Osteocyte (in vitro differentiated cells): ENCODE measurements around the gene SUPT4H1. TPM values are rescaled to one million over a fixed set of nuclear protein-coding genes. Genes with fewer than 3 reads are reported as not detected.
A peak's percentile ranks its signal among the peaks of the same experiment; 100 is the strongest.

Experiments used
- DNase-seq: peaks from one replicate; pipeline ENCODE4 v3.0.0; 2021; ENCODE audit warnings: mixed read lengths; ENCODE audit not compliant: unreplicated experiment; ENCODE audit errors: extremely low spot score
- H3K27ac Mint-ChIP-seq: one replicate; pipeline ENCODE4 v1.8.0; 2021; ENCODE audit warnings: mild to moderate bottlenecking, mixed read lengths; ENCODE audit not compliant: unreplicated experiment
- H3K27me3 Mint-ChIP-seq: one replicate; pipeline ENCODE4 v1.8.0; 2021; ENCODE audit warnings: mixed read lengths; ENCODE audit not compliant: unreplicated experiment
- H3K36me3 Mint-ChIP-seq: one replicate; pipeline ENCODE4 v1.8.0; 2021; ENCODE audit warnings: mixed read lengths; ENCODE audit not compliant: unreplicated experiment
- H3K4me1 Mint-ChIP-seq: one replicate; pipeline ENCODE4 v1.8.0; 2021; ENCODE audit warnings: mixed read lengths; ENCODE audit not compliant: unreplicated experiment
- H3K4me3 Mint-ChIP-seq: one replicate; pipeline ENCODE4 v1.8.0; 2021; ENCODE audit warnings: mild to moderate bottlenecking, moderate library complexity, mixed read lengths; ENCODE audit not compliant: unreplicated experiment
- H3K9me3 Mint-ChIP-seq: one replicate; pipeline ENCODE4 v1.8.0; 2021; ENCODE audit warnings: mixed read lengths; ENCODE audit not compliant: unreplicated experiment
- microRNA-seq: library from miRNA; unstranded; fragments of <30 nt; microRNA quantifications from one replicate; pipeline ENCODE4 v1.1.0, GENCODE V29; 2020; ENCODE audit not compliant: unreplicated experiment
- total RNA-seq: library from RNA; stranded (reverse); gene quantifications from 2 replicates; pipeline ENCODE4 v1.2.1, GENCODE V29; 2021
- TF ChIP-seq, protein P1 (sequence below): fragments of 200-600 bp; sonication (generic); IDR thresholded peaks from 2 replicates; pipeline ENCODE4 v1.5.0; 2021; ENCODE audit warnings: antibody characterized with exemption, mild to moderate bottlenecking, moderate library complexity

Gene SUPT4H1
- total RNA-seq, 1 donor from 2014 or later = 77.0 TPM

DNA sequence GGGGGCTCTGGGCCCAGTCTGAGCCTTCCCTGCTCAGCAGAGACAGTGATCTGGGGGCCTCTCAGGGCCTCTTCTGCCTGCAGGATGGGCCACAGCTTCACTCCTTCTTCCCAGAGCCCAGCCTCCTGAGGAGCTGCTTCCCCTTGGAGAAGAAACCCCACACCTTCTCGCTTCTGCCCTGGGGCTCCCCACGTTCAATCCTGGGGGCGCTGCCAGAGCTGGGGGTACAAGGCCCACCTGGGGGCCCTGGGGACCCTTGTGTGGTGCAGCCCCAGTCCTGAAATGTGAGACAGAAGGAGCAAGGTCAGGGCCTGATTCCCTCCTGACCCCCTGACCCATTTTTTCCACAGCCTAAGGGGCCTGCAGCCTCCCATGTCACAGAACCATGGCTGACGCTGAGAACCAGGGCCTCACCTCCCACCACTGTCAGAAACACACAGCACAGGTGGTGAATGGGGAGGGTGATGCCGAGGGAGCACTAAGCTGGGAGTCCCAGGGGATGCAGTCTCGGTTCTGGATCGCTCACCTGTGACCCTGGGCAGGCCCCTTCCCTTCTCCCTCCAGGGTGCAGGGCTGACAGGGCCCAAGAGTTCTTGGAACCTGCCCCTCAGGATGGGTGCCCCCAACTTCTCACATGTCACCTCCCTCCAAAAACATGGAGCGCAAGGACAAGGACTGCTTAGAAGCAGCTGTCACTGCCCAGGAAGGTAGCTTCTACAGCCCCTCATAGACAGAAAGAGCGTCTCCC, 49.7 kb downstream of the SUPT4H1 start:
- TF ChIP-seq, protein P1, sequence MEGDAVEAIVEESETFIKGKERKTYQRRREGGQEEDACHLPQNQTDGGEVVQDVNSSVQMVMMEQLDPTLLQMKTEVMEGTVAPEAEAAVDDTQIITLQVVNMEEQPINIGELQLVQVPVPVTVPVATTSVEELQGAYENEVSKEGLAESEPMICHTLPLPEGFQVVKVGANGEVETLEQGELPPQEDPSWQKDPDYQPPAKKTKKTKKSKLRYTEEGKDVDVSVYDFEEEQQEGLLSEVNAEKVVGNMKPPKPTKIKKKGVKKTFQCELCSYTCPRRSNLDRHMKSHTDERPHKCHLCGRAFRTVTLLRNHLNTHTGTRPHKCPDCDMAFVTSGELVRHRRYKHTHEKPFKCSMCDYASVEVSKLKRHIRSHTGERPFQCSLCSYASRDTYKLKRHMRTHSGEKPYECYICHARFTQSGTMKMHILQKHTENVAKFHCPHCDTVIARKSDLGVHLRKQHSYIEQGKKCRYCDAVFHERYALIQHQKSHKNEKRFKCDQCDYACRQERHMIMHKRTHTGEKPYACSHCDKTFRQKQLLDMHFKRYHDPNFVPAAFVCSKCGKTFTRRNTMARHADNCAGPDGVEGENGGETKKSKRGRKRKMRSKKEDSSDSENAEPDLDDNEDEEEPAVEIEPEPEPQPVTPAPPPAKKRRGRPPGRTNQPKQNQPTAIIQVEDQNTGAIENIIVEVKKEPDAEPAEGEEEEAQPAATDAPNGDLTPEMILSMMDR = no peak
- peaks cover 17% of the 10 kb centered on the region for H3K27me3 Mint-ChIP-seq
- no peaks in the 10 kb centered on the region for H3K4me1 Mint-ChIP-seq
- no peak overlapping the region for H3K4me3 Mint-ChIP-seq
- H3K9me3 Mint-ChIP-seq = no peaks in the 10 kb centered on the region
- no peak overlapping the region for H3K27ac Mint-ChIP-seq
- no peaks in the 10 kb centered on the region for H3K36me3 Mint-ChIP-seq
- DNase-seq = peak; percentile 73

DNA sequence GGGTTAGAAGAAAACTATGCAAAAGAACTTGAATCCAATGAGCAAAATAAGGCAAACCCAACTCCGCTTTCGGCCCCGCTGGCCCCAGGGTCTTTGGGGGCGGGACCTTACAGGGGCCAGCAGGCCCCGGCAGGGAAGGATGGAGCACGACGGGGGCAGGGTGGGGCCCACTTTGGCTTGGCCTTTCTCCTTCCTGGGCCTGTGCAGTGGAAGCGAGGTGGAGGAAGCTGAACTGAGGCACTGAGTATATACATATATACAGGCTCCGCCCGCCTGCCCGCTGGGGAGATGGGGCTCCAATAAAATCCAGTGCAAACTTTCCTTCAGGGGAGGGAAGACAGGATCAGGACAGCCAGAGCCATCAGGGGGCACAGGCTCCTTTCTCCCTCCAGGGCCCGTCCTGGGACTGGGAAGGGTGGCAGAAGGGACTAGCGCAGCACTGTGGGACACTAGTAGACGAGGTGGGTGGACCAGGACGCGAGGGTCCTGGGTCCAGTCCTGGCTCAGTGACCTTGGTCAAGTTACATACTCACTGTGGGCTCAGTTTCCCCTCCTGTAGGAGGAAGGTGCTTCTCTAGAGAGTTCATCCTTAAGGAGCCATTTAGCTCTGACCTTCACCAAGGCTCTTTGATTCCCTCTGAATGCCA, 50.4 kb downstream of the SUPT4H1 start:
- Mint-ChIP-seq H3K27ac (no peak overlapping the region), H3K27me3 (peaks cover 15% of the 10 kb centered on the region), H3K4me3 (no peak overlapping the region), H3K4me1 (no peaks in the 10 kb centered on the region), H3K36me3 (no peaks in the 10 kb centered on the region), H3K9me3 (no peaks in the 10 kb centered on the region)
- peak; percentile 81 for DNase-seq
- TF ChIP-seq, protein P1 = no peak

DNA sequence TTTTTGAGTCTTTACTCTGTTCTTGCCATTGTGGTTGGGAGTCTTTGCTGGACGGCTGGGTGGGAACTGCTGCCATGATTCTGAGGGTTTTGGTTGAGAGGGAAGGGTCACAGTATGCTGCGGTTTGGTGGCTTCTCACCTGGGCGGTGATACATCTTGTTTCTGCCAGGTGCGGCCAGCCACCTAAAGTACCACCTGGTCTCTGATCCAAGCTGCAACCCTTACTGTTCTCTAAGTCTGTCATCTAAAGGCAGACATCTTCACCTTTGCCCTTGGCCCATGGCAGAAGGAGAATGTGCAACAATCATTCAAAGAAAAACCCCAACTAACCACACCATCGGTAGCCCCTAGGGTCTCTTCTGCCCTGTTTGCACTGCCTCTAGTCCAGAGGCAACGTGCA, 51.7 kb downstream of the SUPT4H1 start:
- peak; percentile 64 for DNase-seq
- H3K4me1 Mint-ChIP-seq = no peaks in the 10 kb centered on the region
- no peaks in the 10 kb centered on the region for H3K36me3 Mint-ChIP-seq
- TF ChIP-seq, protein P1 = no peak
- H3K27me3 Mint-ChIP-seq = peaks cover 19% of the 10 kb centered on the region
- H3K27ac Mint-ChIP-seq = no peak overlapping the region
- no peak overlapping the region for H3K4me3 Mint-ChIP-seq
- H3K9me3 Mint-ChIP-seq = no peaks in the 10 kb centered on the region

Small RNA genes within 50 kb of the gene (microRNA-seq; reads per million reads assigned to microRNA genes)
- gene MIR4736 = not detected

Other genes with a start within 250 kb of the SUPT4H1 start
- 0.11 TPM in 1 of 2 replicates, not detected in the other for gene OR4D1, start 203.8 kb downstream of the SUPT4H1 start, total RNA-seq
- gene OR4D2, start 185.2 kb downstream of the SUPT4H1 start, total RNA-seq = not detected in 2 replicates
- gene EPX, start 159.5 kb downstream of the SUPT4H1 start, total RNA-seq = not detected in 2 replicates
- 21.5 and 24.1 TPM in 2 replicates for gene MKS1, start 132.9 kb downstream of the SUPT4H1 start, total RNA-seq
- gene LPO, start 113.6 kb downstream of the SUPT4H1 start, total RNA-seq = not detected in 2 replicates
- not detected in 2 replicates for gene MPO, start 71.3 kb downstream of the SUPT4H1 start, total RNA-seq
- 0.05 TPM in 1 of 2 replicates, not detected in the other for gene TSPOAP1, start 23.4 kb downstream of the SUPT4H1 start, total RNA-seq
- not detected in 2 replicates for gene RNF43, start 65.3 kb upstream of the SUPT4H1 start, total RNA-seq
- not detected in 2 replicates for gene HSF5, start 136.2 kb upstream of the SUPT4H1 start, total RNA-seq
- gene MTMR4, start 162.4 kb upstream of the SUPT4H1 start, total RNA-seq = 47.3 and 47.4 TPM in 2 replicates